Neural progenitor cell (in vitro differentiated cells): ENCODE measurements around the gene LDLRAD4. TPM values are rescaled to one million over a fixed set of nuclear protein-coding genes. Genes with fewer than 3 reads are reported as not detected.
"Not testable (repeated sequence)": the region's sequence is repeated elsewhere in the genome, so short reads cannot be mapped to it uniquely, and the experiment has no call there.

Experiments used
- DNase-seq: peaks from one replicate; pipeline ENCODE4 v3.0.0-alpha.2; 2016; ENCODE audit warnings: low spot score
- H2AFZ ChIP-seq: fragments of 200-600 bp; sonication (generic); replicated peaks from 2 replicates; pipeline ENCODE4 v1.6.1; 2016; ENCODE audit warnings: antibody characterized with exemption
- H3F3A ChIP-seq: fragments of 200-600 bp; sonication (generic); 2 replicates; pipeline ENCODE4 v1.6.1; 2016; ENCODE audit warnings: antibody characterized with exemption, low read depth
- H3K27ac ChIP-seq: fragments of 200-600 bp; sonication (generic); 2 replicates; pipeline ENCODE4 v1.5.1; 2016; ENCODE audit warnings: mild to moderate bottlenecking
- H3K27me3 ChIP-seq: fragments of 200-600 bp; sonication (generic); 2 replicates; pipeline ENCODE4 v1.6.1; 2016; ENCODE audit warnings: mild to moderate bottlenecking, moderate library complexity
- H3K36me3 ChIP-seq: fragments of 200-600 bp; sonication (generic); 2 replicates; pipeline ENCODE4 v1.5.1; 2016
- H3K4me1 ChIP-seq: fragments of 200-600 bp; sonication (generic); 2 replicates; pipeline ENCODE4 v1.6.1; 2016; ENCODE audit warnings: mixed run types
- H3K4me2 ChIP-seq: fragments of 200-600 bp; sonication (generic); 2 replicates; pipeline ENCODE4 v1.6.1; 2016
- H3K4me3 ChIP-seq: fragments of 200-600 bp; sonication (generic); 2 replicates; pipeline ENCODE4 v1.5.1; 2016
- H3K79me2 ChIP-seq: fragments of 200-600 bp; sonication (generic); 2 replicates; pipeline ENCODE4 v1.6.1; 2016; ENCODE audit warnings: low read depth
- H3K9ac ChIP-seq: fragments of 200-600 bp; sonication (generic); 2 replicates; pipeline ENCODE4 v1.6.1; 2016
- H3K9me3 ChIP-seq: fragments of 200-600 bp; sonication (generic); 2 replicates; pipeline ENCODE4 v1.5.1; 2016; ENCODE audit warnings: low read depth
- H4K20me1 ChIP-seq: fragments of 200-600 bp; sonication (generic); 2 replicates; pipeline ENCODE4 v1.6.1; 2016; ENCODE audit warnings: low read depth
- H3K27ac Mint-ChIP-seq: 3 replicates; pipeline ENCODE4 v1.8.0; 2021; ENCODE audit warnings: mixed read lengths
- H3K27me3 Mint-ChIP-seq: 2 replicates; pipeline ENCODE4 v1.8.0; 2022; ENCODE audit warnings: low read depth, mild to moderate bottlenecking, inconsistent platforms, moderate library complexity, mixed read lengths; ENCODE audit not compliant: insufficient read depth
- H3K36me3 Mint-ChIP-seq: 3 replicates; pipeline ENCODE4 v1.8.0; 2021; ENCODE audit warnings: mixed read lengths
- H3K4me1 Mint-ChIP-seq: 3 replicates; pipeline ENCODE4 v1.8.0; 2021; ENCODE audit warnings: mixed read lengths
- H3K4me3 Mint-ChIP-seq: 3 replicates; pipeline ENCODE4 v1.8.0; 2021; ENCODE audit warnings: mild to moderate bottlenecking, moderate library complexity, mixed read lengths
- H3K9me3 Mint-ChIP-seq: 3 replicates; pipeline ENCODE4 v1.8.0; 2020; ENCODE audit warnings: mixed read lengths
- EZH2 ChIP-seq: fragments of 200-600 bp; sonication (generic); IDR thresholded peaks from 2 replicates; pipeline ENCODE4 v1.6.1; 2017; ENCODE audit warnings: antibody characterized with exemption, mild to moderate bottlenecking, moderate library complexity
- EZH2phosphoT487 ChIP-seq: fragments of 200-600 bp; sonication (generic); IDR thresholded peaks from 2 replicates; pipeline ENCODE4 v1.6.1; 2017; ENCODE audit warnings: antibody characterized with exemption
- total RNA-seq: library from RNA; depleted of rRNA; stranded (reverse); fragments of >200 nt; gene quantifications from 2 replicates; pipeline ENCODE4 v1.2.3, GENCODE V29; 2015; ENCODE audit warnings: low replicate concordance
- TF ChIP-seq, protein P1 (sequence below): fragments of 200-600 bp; sonication (generic); IDR thresholded peaks from 2 replicates; pipeline ENCODE4 v1.5.1; 2017; ENCODE audit warnings: antibody characterized with exemption, mild to moderate bottlenecking

LDLRAD4 gene
- total RNA-seq, 1 donor from 2014 or later = 0.65 TPM

DNA sequence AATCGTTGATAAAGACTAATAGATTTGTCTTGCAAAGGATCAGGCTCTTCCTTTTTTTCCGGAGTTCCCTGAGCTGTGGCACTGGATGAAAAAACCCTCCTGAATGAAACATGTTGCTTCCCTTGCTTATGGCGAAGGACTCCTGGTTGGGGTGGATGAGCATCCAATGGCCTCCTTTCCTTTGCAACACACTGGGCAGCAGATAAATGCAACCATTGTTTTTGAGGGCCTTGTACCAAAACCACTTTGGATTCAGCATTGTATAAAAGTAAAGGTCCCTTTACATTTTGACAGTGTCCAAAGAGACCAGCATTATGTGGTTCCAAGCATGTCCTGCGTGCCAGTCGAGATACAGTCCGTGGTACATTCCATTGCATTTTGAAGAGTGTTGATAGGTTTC, 463.1 kb downstream of the LDLRAD4 start:
- Histone ChIP-seq H3F3A (peaks cover under 1% of the 10 kb centered on the region), H3K4me2 (no peak overlapping the region), H3K27me3 (no peaks in the 10 kb centered on the region), H3K36me3 (no peaks in the 10 kb centered on the region), H3K9ac (no peak overlapping the region), H3K4me3 (no peak overlapping the region), H4K20me1 (no peaks in the 10 kb centered on the region), H3K9me3 (no peaks in the 10 kb centered on the region), H3K27ac (no peak overlapping the region), H3K79me2 (peaks cover 10% of the 10 kb centered on the region), H3K4me1 (no peaks in the 10 kb centered on the region), H2AFZ (no peak overlapping the region)
- Mint-ChIP-seq H3K36me3 (peaks cover 29% of the 10 kb centered on the region), H3K4me3 (no peak overlapping the region), H3K27me3 (peaks cover 4% of the 10 kb centered on the region), H3K9me3 (peaks cover 18% of the 10 kb centered on the region), H3K4me1 (no peaks in the 10 kb centered on the region), H3K27ac (no peak overlapping the region)
- TF ChIP-seq EZH2phosphoT487 (no peak), EZH2 (no peak)
- TF ChIP-seq, protein P1, sequence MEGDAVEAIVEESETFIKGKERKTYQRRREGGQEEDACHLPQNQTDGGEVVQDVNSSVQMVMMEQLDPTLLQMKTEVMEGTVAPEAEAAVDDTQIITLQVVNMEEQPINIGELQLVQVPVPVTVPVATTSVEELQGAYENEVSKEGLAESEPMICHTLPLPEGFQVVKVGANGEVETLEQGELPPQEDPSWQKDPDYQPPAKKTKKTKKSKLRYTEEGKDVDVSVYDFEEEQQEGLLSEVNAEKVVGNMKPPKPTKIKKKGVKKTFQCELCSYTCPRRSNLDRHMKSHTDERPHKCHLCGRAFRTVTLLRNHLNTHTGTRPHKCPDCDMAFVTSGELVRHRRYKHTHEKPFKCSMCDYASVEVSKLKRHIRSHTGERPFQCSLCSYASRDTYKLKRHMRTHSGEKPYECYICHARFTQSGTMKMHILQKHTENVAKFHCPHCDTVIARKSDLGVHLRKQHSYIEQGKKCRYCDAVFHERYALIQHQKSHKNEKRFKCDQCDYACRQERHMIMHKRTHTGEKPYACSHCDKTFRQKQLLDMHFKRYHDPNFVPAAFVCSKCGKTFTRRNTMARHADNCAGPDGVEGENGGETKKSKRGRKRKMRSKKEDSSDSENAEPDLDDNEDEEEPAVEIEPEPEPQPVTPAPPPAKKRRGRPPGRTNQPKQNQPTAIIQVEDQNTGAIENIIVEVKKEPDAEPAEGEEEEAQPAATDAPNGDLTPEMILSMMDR = no peak
- DNase-seq = no peak

DNA sequence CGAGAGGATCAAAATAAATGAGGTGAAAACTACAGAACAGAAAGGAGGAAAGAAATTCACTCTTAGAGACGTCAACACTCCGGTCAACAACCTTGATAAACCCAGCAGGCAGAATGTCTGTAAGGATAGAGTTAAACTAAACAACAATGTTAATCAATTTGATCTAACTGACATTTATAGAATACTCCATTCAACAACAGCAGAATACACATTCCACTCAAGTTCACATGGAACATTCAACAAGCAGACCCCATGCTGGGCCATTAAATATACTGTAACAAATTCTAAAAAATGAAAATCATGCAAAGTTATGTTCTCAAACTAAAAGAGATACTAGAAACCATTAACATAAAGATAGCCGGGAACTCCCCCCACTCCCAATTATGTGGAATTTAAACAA, 466.0 kb downstream of the LDLRAD4 start:
- H3K4me2 ChIP-seq = no peak overlapping the region
- peaks cover 40% of the 10 kb centered on the region for H3K36me3 Mint-ChIP-seq
- H3K27me3 Mint-ChIP-seq = peaks cover 4% of the 10 kb centered on the region
- no peak overlapping the region for H3K9ac ChIP-seq
- H3K4me1 Mint-ChIP-seq = no peaks in the 10 kb centered on the region
- peaks cover 31% of the 10 kb centered on the region for H3K9me3 Mint-ChIP-seq
- H3K4me1 ChIP-seq = no peaks in the 10 kb centered on the region
- H3K4me3 Mint-ChIP-seq = no peak overlapping the region
- H3K36me3 ChIP-seq = no peaks in the 10 kb centered on the region
- H2AFZ ChIP-seq = no peak overlapping the region
- H3K9me3 ChIP-seq = no peaks in the 10 kb centered on the region
- H3K4me3 ChIP-seq = no peak overlapping the region
- TF ChIP-seq EZH2phosphoT487 = no peak
- no peak for TF ChIP-seq EZH2
- TF ChIP-seq, protein P1 = no peak
- H3K27me3 ChIP-seq = no peaks in the 10 kb centered on the region
- no peaks in the 10 kb centered on the region for H3F3A ChIP-seq
- H3K79me2 ChIP-seq = peaks cover 18% of the 10 kb centered on the region
- H3K27ac ChIP-seq = no peak overlapping the region
- no peak overlapping the region for H3K27ac Mint-ChIP-seq
- no peak for DNase-seq
- H4K20me1 ChIP-seq = no peaks in the 10 kb centered on the region

- H3K9ac ChIP-seq = no peak overlapping the region
- no peaks in the 10 kb centered on the region for H3K36me3 ChIP-seq
- no peak overlapping the region for H2AFZ ChIP-seq
- no peaks in the 10 kb centered on the region for H3K9me3 ChIP-seq
- Mint-ChIP-seq H3K27ac (no peak overlapping the region), H3K27me3 (peaks cover 2% of the 10 kb centered on the region), H3K36me3 (peaks cover 31% of the 10 kb centered on the region), H3K4me1 (no peaks in the 10 kb centered on the region), H3K9me3 (peaks cover 59% of the 10 kb centered on the region), H3K4me3 (no peak overlapping the region)
- TF ChIP-seq EZH2 (no peak), EZH2phosphoT487 (no peak)
- TF ChIP-seq, protein P1 = no peak
- no peaks in the 10 kb centered on the region for H3F3A ChIP-seq
- H3K4me3 ChIP-seq = no peak overlapping the region
- H3K4me1 ChIP-seq = no peaks in the 10 kb centered on the region
- DNase-seq = no peak
- H3K4me2 ChIP-seq = no peak overlapping the region
- no peak overlapping the region for H3K27ac ChIP-seq
- no peaks in the 10 kb centered on the region for H4K20me1 ChIP-seq
- H3K79me2 ChIP-seq = peaks cover 21% of the 10 kb centered on the region
- no peaks in the 10 kb centered on the region for H3K27me3 ChIP-seq
Measured at GRCh38 chr18:13688191-13689136, 469.9 kb downstream of the LDLRAD4 start.

- Mint-ChIP-seq H3K9me3 (peaks cover 64% of the 10 kb centered on the region), H3K36me3 (peaks cover 31% of the 10 kb centered on the region)
- not testable (repeated sequence) for H3F3A ChIP-seq, H3K4me3 Mint-ChIP-seq, H3K27me3 Mint-ChIP-seq, H3K36me3 ChIP-seq, H3K9me3 ChIP-seq, H3K4me2 ChIP-seq, H3K27me3 ChIP-seq, H3K9ac ChIP-seq, H3K27ac ChIP-seq, H4K20me1 ChIP-seq, H3K4me3 ChIP-seq, H3K4me1 Mint-ChIP-seq, H3K4me1 ChIP-seq, H2AFZ ChIP-seq, DNase-seq, H3K27ac Mint-ChIP-seq
- H3K79me2 ChIP-seq = peaks cover 17% of the 10 kb centered on the region
Measured at GRCh38 chr18:13690060-13690459, 471.5 kb downstream of the LDLRAD4 start.

GRCh38 chr18:13695337-13695736, 476.8 kb downstream of the LDLRAD4 start:
- not testable (repeated sequence) for H3K9me3 ChIP-seq, H3K4me2 ChIP-seq, H2AFZ ChIP-seq, H3K9ac ChIP-seq, H3F3A ChIP-seq, H3K4me1 Mint-ChIP-seq, H3K4me3 Mint-ChIP-seq, H3K27ac ChIP-seq, H3K27me3 ChIP-seq, H4K20me1 ChIP-seq, H3K36me3 ChIP-seq, H3K27ac Mint-ChIP-seq, H3K4me1 ChIP-seq, DNase-seq, H3K27me3 Mint-ChIP-seq, H3K4me3 ChIP-seq
- peaks cover 30% of the 10 kb centered on the region for H3K79me2 ChIP-seq
- peaks cover 68% of the 10 kb centered on the region for H3K9me3 Mint-ChIP-seq
- H3K36me3 Mint-ChIP-seq = peaks cover 12% of the 10 kb centered on the region
